ENCODE results near the gene TCEANC2.

TCEANC2 gene

DNA sequence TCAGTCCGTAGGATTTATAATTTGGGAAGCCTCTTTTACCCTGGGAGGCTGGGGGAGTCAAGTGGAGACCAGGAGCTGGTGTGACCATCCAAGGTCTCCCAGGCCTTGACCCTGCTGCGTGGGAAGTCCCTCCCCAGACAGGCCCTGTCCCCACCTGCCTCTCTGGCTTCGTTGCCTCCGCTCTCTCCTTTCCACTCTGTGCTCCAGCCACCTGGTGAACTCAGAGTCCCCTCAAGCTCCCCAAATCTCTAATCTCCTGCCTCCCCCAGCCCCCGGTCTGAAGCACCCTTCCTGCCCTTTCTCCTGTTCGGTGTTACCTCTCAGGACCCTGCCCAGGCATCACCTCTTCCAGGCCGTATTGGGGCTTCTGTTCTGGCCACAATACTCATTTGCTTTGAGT is 71.5 kb downstream of the TCEANC2 start:
- TF ChIP-seq EP300 (IDR thresholded peaks at IDR 0.05; ENCODE audit: borderline replicate concordance) (no peak), ZBTB7A (IDR thresholded peaks at IDR 0.05; ENCODE audit: low read depth) (no peak), USF1 (IDR thresholded peaks at IDR 0.05) (no peak), TAF1 (IDR thresholded peaks at IDR 0.05; ENCODE audit: low read depth) (no peak), EGR1 (IDR thresholded peaks at IDR 0.05) (no peak), CREB1 (IDR thresholded peaks at IDR 0.05; ENCODE audit: low read depth) (no peak), TCF12 (IDR thresholded peaks at IDR 0.05; ENCODE audit: low read depth) (no peak), TEAD4 (IDR thresholded peaks at IDR 0.05) (no peak), CEBPB (IDR thresholded peaks at IDR 0.05) (no peak), NFIC (IDR thresholded peaks at IDR 0.05) (no peak), RAD21 (IDR thresholded peaks at IDR 0.05; ENCODE audit: low read depth) (no peak), REST (IDR thresholded peaks at IDR 0.05; ENCODE audit: low read depth) (no peak), FOXM1 (IDR thresholded peaks at IDR 0.05; ENCODE audit: borderline replicate concordance, low read depth) (no peak)
- TF ChIP-seq, protein P1, sequence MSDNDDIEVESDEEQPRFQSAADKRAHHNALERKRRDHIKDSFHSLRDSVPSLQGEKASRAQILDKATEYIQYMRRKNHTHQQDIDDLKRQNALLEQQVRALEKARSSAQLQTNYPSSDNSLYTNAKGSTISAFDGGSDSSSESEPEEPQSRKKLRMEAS (IDR thresholded peaks at IDR 0.05) = no peak

DNA sequence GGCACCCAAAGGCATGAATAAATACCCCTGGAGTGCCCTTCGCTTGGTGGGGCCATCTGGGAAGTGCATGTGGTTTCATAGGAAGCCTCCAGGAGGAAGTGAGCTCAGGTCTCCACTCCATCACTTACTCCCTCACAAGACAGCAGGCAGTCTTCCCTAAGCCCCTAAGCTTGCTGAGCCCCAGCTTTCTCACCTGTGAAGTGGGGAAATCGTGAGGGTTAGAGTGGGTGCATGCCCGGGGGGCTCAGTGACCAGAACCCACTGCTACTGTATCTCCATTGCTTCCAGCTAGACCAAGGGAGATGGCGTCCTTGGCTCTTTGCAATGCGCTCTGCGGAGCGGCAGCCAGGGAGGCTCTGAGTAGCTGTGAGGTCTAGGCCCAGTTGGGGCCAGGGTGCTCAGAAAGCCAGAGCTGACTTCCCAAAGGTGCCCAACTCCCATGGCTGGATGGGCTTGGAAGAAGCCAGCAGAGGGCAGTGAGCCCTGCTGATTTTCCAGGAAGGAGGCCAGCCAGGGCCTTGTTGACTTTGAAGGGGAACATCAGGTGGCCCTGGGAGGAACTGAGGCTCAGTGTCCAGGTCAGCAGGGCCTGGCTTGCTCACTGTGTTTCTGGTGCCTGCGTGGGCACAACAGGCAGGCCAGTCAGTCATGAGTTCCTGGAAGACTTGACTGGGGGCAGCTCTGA is 72.1 kb downstream of the TCEANC2 start:
- TF ChIP-seq RAD21 (IDR thresholded peaks at IDR 0.05; ENCODE audit: low read depth) = peak; percentile 59
- no peak for TF ChIP-seq REST (IDR thresholded peaks at IDR 0.05; ENCODE audit: low read depth)
- TF ChIP-seq USF1 (IDR thresholded peaks at IDR 0.05) = no peak
- TF ChIP-seq FOXM1 (IDR thresholded peaks at IDR 0.05; ENCODE audit: borderline replicate concordance, low read depth) = no peak
- no peak for TF ChIP-seq TAF1 (IDR thresholded peaks at IDR 0.05; ENCODE audit: low read depth)

DNA sequence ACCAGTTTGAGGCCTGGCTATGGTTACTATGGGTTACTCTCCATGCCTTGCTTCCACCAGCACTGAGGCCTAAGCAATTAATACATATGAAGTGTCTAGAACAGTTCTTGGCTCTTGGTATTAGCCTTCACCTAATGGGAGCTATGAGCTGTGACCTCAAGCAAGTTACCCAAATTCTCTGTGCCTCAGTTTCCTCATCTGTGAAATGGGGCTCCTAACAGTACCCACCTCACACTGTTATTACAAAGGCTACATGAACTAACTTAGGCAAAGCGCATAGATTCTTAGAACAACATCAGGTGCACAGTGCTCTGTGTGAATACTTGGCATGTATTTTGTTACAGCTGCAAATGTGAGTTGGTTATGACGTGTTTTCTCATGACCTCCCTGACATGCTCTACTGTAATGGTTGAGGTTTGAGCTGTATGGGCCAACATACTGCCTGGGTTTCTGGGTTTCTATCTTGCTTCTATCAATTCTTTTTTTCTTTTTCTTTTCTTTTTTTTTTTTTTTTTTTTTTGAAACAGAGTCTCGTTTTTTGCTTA is 72.9 kb downstream of the TCEANC2 start:
- TF ChIP-seq EP300 (IDR thresholded peaks at IDR 0.05; ENCODE audit: borderline replicate concordance) = no peak
- TF ChIP-seq EGR1 (IDR thresholded peaks at IDR 0.05) = no peak
- no peak for TF ChIP-seq CEBPB (IDR thresholded peaks at IDR 0.05)
- no peak for TF ChIP-seq REST (IDR thresholded peaks at IDR 0.05; ENCODE audit: low read depth)
- TF ChIP-seq RAD21 (IDR thresholded peaks at IDR 0.05; ENCODE audit: low read depth) = no peak
- no peak for TF ChIP-seq FOXM1 (IDR thresholded peaks at IDR 0.05; ENCODE audit: borderline replicate concordance, low read depth)
- no peak for TF ChIP-seq TAF1 (IDR thresholded peaks at IDR 0.05; ENCODE audit: low read depth)
- TF ChIP-seq CREB1 (IDR thresholded peaks at IDR 0.05; ENCODE audit: low read depth) = no peak
- TF ChIP-seq, protein P1 (IDR thresholded peaks at IDR 0.05) = no peak
- no peak for TF ChIP-seq USF1 (IDR thresholded peaks at IDR 0.05)
- TF ChIP-seq ZBTB7A (IDR thresholded peaks at IDR 0.05; ENCODE audit: low read depth) = no peak
- TF ChIP-seq YY1 (IDR thresholded peaks at IDR 0.05; ENCODE audit: low read depth) = no peak
- TF ChIP-seq NFIC (IDR thresholded peaks at IDR 0.05) = no peak
- no peak for TF ChIP-seq TCF12 (IDR thresholded peaks at IDR 0.05; ENCODE audit: low read depth)
- no peak for TF ChIP-seq TEAD4 (IDR thresholded peaks at IDR 0.05)

All from Ishikawa (cell line).